Astrocyte (in vitro differentiated cells and primary cell): Measurements from ENCODE around the gene RUSF1. TPM values are rescaled to one million over a fixed set of nuclear protein-coding genes. Genes with fewer than 3 reads are reported as not detected.

Experiments used
- DNase-seq: peaks from one replicate; pipeline ENCODE4 v3.0.0-alpha.2; 2010; ENCODE audit warnings: low read depth
- FAIRE-seq: peaks from 2 replicates; lab custom pipeline; 2011; peaks lifted over from hg19 to GRCh38; lab: Jason Lieb, UNC
- H2AFZ ChIP-seq: 2 replicates; pipeline ENCODE4 v1.6.0; 2012; ENCODE audit warnings: low read depth, low read length, inconsistent platforms
- H3K27ac ChIP-seq: 2 replicates; pipeline ENCODE4 v1.5.1; 2011; ENCODE audit warnings: low read depth, low read length, inconsistent platforms
- H3K27me3 ChIP-seq: 2 replicates; pipeline ENCODE4 v1.6.0; 2011; ENCODE audit warnings: low read length, inconsistent platforms; ENCODE audit not compliant: insufficient read depth
- H3K36me3 ChIP-seq: 2 replicates; pipeline ENCODE4 v1.5.1; 2011; ENCODE audit warnings: low read length, inconsistent platforms; ENCODE audit not compliant: insufficient read depth
- H3K4me1 ChIP-seq: 2 replicates; pipeline ENCODE4 v1.5.1; 2011; ENCODE audit warnings: low read length, inconsistent platforms; ENCODE audit not compliant: insufficient read depth
- H3K4me2 ChIP-seq: 2 replicates; pipeline ENCODE4 v1.6.0; 2012; ENCODE audit warnings: low read length, inconsistent platforms
- H3K4me3 ChIP-seq: 2 replicates; pipeline ENCODE4 v1.5.1; 2011; ENCODE audit warnings: low read depth, mild to moderate bottlenecking, low read length, inconsistent platforms; ENCODE audit not compliant: insufficient read depth
- H3K79me2 ChIP-seq: 2 replicates; pipeline ENCODE4 v1.6.0; 2012; ENCODE audit warnings: mild to moderate bottlenecking, low read length, inconsistent platforms; ENCODE audit not compliant: insufficient read depth
- H3K9ac ChIP-seq: 2 replicates; pipeline ENCODE4 v1.6.0; 2012; ENCODE audit warnings: mild to moderate bottlenecking, low read length, inconsistent platforms
- H3K9me3 ChIP-seq: 2 replicates; pipeline ENCODE4 v1.5.1; 2012; ENCODE audit warnings: low read depth, mild to moderate bottlenecking, low read length, inconsistent platforms; ENCODE audit not compliant: insufficient read depth
- H4K20me1 ChIP-seq: 2 replicates; pipeline ENCODE4 v1.6.0; 2012; ENCODE audit warnings: low read length, inconsistent platforms; ENCODE audit not compliant: insufficient read depth
- H3K27ac Mint-ChIP-seq: one replicate; pipeline ENCODE4 v1.8.0; 2021; ENCODE audit warnings: mild to moderate bottlenecking, mixed read lengths; ENCODE audit not compliant: unreplicated experiment
- H3K27me3 Mint-ChIP-seq: one replicate; pipeline ENCODE4 v1.8.0; 2021; ENCODE audit warnings: low read depth, mixed read lengths; ENCODE audit not compliant: unreplicated experiment
- H3K36me3 Mint-ChIP-seq: one replicate; pipeline ENCODE4 v1.8.0; 2021; ENCODE audit warnings: low read depth, mixed read lengths; ENCODE audit not compliant: unreplicated experiment
- H3K4me1 Mint-ChIP-seq: one replicate; pipeline ENCODE4 v1.8.0; 2021; ENCODE audit warnings: low read depth, mixed read lengths; ENCODE audit not compliant: unreplicated experiment
- H3K4me3 Mint-ChIP-seq: one replicate; pipeline ENCODE4 v1.8.0; 2021; ENCODE audit warnings: mild to moderate bottlenecking, moderate library complexity, mixed read lengths; ENCODE audit not compliant: unreplicated experiment
- H3K9me3 Mint-ChIP-seq: one replicate; pipeline ENCODE4 v1.8.0; 2021; ENCODE audit warnings: mild to moderate bottlenecking, mixed read lengths; ENCODE audit not compliant: unreplicated experiment
- CTCF ChIP-seq: IDR thresholded peaks from 2 replicates; pipeline ENCODE4 v1.5.1; 2011; ENCODE audit warnings: low read depth, mild to moderate bottlenecking, inconsistent platforms, low read length, moderate library complexity; ENCODE audit not compliant: insufficient read depth
- EZH2 ChIP-seq: IDR thresholded peaks from 2 replicates; pipeline ENCODE4 v1.6.1; 2012; ENCODE audit warnings: mild to moderate bottlenecking, low read length, inconsistent platforms; ENCODE audit not compliant: insufficient read depth
- total RNA-seq: library from RNA; stranded (reverse); gene quantifications from 2 replicates; pipeline ENCODE4 v1.2.1, GENCODE V29; 2021

The RUSF1 gene
- total RNA-seq, 1 donor from 2014 or later: 33.9 TPM

GRCh38 chr16:31493506-31494125 is 14.6 kb downstream of the RUSF1 start:
- Histone ChIP-seq H4K20me1 (no peaks in the 10 kb centered on the region), H3K9me3 (no peaks in the 10 kb centered on the region), H3K4me2 (no peak overlapping the region), H3K4me1 (peaks cover 2% of the 10 kb centered on the region), H3K9ac (no peak overlapping the region), H3K79me2 (no peaks in the 10 kb centered on the region), H3K27me3 (no peaks in the 10 kb centered on the region), H3K4me3 (no peak overlapping the region), H3K36me3 (peaks cover 6% of the 10 kb centered on the region), H2AFZ (no peak overlapping the region), H3K27ac (no peak overlapping the region)
- H3K9me3 Mint-ChIP-seq: no peaks in the 10 kb centered on the region
- TF ChIP-seq CTCF (no peak), EZH2 (no peak)
- H3K4me1 Mint-ChIP-seq: no peaks in the 10 kb centered on the region
- peaks cover 7% of the 10 kb centered on the region for H3K27me3 Mint-ChIP-seq
- H3K36me3 Mint-ChIP-seq: peaks cover 27% of the 10 kb centered on the region
- DNase-seq (no peak), FAIRE-seq (no peak)
- peak overlapping the region; percentile 47 for H3K27ac Mint-ChIP-seq
- no peak overlapping the region for H3K4me3 Mint-ChIP-seq

GRCh38 chr16:31491778-31492418 is 16.3 kb downstream of the RUSF1 start:
- no peaks in the 10 kb centered on the region for H4K20me1 ChIP-seq
- no peak overlapping the region for H3K4me3 ChIP-seq
- no peak overlapping the region for H3K4me3 Mint-ChIP-seq
- no peak overlapping the region for H3K4me2 ChIP-seq
- H3K27ac Mint-ChIP-seq: no peak overlapping the region
- TF ChIP-seq EZH2 (no peak), CTCF (no peak)
- H3K9me3 Mint-ChIP-seq: no peaks in the 10 kb centered on the region
- peaks cover 16% of the 10 kb centered on the region for H3K4me1 ChIP-seq
- H3K9me3 ChIP-seq: no peaks in the 10 kb centered on the region
- no peak overlapping the region for H3K9ac ChIP-seq
- H2AFZ ChIP-seq: no peak overlapping the region
- H3K4me1 Mint-ChIP-seq: no peaks in the 10 kb centered on the region
- H3K27ac ChIP-seq: no peak overlapping the region
- DNase-seq (no peak), FAIRE-seq (no peak)
- no peaks in the 10 kb centered on the region for H3K79me2 ChIP-seq
- peaks cover 18% of the 10 kb centered on the region for H3K36me3 Mint-ChIP-seq
- H3K27me3 Mint-ChIP-seq: peaks cover 13% of the 10 kb centered on the region
- no peaks in the 10 kb centered on the region for H3K36me3 ChIP-seq
- peaks cover 14% of the 10 kb centered on the region for H3K27me3 ChIP-seq
